NK-92 (cell line): ENCODE measurements around the gene UBD.

Experiments used
- DNase-seq: peaks from one replicate; lab custom pipeline; 2025; ENCODE audit not compliant: unreplicated experiment; lab: John Stamatoyannopoulos, UW

The UBD gene

DNA sequence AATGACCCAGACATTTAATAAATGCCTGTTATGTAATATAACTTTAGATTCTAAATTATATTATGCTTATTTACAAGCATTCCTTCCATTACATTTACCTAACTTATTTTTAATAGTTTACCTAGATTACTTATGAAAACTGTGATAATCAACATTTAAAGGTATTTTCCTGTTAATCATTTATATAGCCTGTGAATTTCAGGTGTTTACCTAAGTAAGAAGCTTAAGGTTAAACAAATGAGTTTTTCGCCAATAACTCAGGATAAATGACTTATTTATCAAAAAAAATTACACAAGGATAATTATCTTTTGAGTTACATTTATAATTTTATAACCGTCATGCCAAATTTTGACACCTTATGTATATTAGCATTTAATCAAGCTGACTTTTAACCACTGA, 35.5 kb downstream of the UBD start:
- no peak for DNase-seq

DNA sequence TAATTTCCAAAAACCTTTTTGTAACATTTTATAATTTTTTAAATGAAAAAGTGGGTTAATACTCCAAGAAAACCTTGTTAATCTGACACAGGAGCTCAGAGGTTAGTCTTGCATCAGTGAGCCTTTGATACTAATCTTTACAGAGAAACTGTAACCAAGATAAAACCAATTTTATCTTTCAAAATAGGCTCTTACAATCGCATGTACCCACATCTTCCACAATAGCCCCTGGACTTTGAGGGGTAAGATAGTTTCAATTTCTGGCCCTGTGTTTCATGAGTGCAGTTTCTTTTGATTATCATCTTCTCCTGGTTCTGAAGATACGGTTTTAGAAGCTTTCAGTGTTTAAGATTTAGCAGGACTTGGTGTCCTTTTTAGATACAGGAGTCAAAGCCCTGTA, 37.3 kb downstream of the UBD start:
- no peak for DNase-seq

DNA sequence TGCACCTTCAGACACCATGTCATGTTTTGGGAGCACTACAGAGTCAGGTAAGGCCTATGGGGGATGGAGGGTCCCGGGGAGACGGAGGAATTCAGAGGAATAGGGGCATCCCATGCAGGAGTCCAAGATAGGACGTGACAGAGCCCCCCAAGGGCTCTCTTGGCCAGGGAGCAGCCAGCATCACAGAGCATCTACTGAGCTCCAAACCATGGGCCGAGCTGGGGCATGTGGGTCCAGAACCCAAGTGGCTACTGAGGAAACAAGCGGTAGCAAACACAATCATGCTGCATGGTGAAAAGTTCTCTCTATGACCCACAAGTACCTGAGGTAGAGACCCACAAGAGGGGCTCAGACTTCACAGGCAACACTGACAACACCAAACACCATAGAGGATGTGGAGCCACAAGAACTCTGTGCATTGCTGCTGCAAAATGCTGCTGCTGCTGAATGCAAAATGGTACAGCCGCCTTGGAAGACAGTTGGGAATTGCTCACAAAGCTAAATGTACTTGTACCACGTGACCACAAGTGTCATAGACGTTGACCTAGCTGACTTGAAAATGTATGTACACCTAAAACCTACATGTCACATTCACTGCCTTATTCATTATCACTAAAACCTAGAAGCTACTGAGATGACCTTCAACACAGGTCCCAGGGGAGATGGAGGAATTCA, 38.4 kb downstream of the UBD start:
- no peak for DNase-seq

DNA sequence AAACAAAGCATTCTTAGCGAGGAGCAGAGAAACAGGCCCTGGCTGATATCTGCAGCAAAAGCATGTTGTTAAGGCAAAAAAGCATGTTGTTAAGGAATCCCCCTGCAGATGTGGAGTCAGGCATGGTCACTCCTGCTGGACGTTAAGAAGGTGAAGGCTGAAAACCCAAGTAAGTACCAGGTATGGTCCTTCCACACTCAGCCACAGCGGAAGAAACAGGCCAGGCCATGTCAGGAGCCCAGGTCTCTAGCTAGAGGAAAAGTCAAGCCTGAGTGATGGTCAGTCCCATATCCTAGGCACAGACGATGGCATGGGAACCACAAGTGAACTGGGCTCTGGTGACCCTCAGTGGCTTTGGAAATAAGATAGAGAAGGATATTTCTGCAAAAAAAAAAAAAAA, 39.3 kb downstream of the UBD start:
- DNase-seq, result no peak

- no peak for DNase-seq
Measured at GRCh38 chr6:29519291-29520010, 40.1 kb downstream of the UBD start.

DNA sequence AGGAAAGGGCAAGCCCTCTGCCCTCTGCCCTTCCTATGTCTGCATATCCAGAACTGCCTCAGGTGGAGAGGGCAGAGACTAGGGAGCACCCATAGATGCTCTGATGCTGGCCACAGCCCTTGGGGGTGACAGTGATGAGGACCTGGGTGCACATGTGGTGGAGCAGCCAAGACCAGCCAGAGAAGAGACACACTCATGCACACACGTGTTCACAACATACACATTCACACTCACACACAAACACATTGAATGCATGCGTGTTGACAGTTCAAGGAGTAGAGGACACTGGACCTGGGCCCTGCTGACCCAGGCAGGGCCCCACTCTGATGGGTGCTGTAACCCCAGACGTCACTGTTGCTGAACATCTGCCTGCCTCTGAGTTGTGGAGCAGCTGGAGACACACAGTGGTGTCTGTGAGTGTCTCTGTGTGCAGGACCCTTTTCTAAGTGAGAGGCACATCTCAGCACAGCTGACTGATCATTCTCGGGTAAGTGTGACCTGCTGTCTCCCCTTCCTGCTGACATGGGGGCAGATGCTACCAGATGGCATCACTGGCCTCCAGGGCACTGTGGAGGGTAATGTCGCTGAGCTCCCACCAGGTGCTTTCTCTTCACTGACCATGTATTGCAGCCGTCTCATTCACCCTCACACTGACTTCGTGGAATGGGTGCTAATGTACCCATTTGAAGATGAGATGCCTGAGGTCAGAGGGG, 41.6 kb downstream of the UBD start:
- DNase-seq, result no peak

DNA sequence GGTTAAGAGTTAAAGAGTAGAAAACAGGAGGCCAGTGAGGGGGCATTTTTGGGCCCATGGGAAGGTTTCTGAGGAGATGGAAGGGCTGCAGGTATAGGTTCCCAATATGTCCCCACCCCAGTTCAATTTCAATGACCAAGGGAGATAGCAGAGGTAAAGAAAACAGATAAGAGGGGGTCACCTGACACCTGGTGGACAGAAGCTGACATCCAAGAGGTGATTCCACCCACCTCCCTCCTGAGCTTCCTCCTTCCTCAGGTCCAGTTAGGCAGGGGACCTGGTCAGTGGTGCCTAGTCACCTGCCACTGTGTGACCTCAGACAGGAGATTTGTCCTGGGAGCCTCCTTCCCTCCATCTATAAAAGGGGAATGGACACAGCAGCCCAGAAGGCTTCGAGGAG, 42.3 kb downstream of the UBD start:
- DNase-seq, result no peak

GRCh38 chr6:29516108-29516507, 43.4 kb downstream of the UBD start:
- no peak for DNase-seq

- no peak for DNase-seq
Measured at GRCh38 chr6:29510746-29511300, 48.7 kb downstream of the UBD start.

GRCh38 chr6:29510202-29510601, 49.3 kb downstream of the UBD start:
- DNase-seq, result no peak

GRCh38 chr6:29509711-29510110, 49.8 kb downstream of the UBD start:
- no peak for DNase-seq

GRCh38 chr6:29509239-29509638, 50.3 kb downstream of the UBD start:
- DNase-seq, result no peak

GRCh38 chr6:29507319-29507718, 52.2 kb downstream of the UBD start:
- DNase-seq, result no peak

DNA sequence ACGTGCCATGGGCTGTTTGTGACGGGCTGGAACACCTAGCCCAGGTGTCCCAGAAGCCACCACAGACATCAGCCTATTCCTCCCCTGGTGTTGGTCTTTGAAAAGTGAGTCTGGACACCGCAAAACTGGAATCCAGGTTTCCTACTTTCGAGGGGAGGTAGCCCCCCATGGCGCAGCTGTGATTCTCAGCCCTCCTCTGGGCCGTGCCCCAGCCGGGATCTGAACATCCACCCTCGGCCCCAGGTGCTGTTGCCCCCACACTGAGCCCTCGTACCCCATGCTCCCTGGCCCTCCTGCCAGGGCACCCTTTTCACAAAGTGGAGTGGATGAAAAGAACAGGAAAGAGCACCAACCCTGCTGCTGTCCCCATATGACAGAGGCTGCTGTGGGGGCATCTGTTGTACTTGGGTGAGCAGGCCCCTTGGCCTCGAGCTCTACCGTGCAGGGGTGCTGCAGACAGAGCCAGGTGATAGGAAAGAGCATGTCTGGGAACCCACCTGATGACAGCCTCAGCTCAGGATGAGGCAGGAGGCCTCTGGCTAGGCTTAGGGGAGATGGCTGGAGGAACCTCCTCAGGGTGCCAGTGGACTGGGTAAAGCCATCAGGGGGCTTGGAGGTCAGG, 53.0 kb downstream of the UBD start:
- no peak for DNase-seq

DNA sequence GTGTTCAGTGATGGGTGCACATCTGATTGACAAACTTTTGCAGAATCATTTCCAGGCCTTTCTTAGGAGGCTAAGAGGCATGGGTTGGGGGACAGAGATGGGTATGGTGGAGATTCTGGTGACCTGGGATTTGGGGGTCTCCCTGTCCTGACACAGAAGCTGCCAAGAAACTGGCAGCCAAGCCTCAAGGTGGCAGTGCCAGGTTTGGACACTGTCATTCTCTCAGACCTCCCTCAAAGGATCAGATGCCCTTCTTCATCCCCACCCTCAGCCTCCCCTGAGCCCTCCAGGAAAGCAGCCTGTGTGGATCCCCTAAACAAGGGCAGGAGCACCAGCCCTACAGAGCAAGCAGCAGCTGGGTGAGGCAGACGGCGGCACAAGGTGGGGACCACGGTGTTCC, 53.7 kb downstream of the UBD start:
- no peak for DNase-seq
